GM18505 (cell line): ENCODE data around the gene STAT5A.
"Not testable (repeated sequence)": the region's sequence is repeated elsewhere in the genome, so short reads cannot be mapped to it uniquely, and the experiment has no call there.

Experiments
- ATAC-seq: cut with Tn5 transposase; IDR thresholded peaks from one replicate; pipeline ENCODE4 v1.9.1; 2021; ENCODE audit not compliant: unreplicated experiment
- POLR2A ChIP-seq: IDR thresholded peaks from 4 replicates; pipeline ENCODE4 v1.6.1; 2011; ENCODE audit warnings: borderline replicate concordance; ENCODE audit not compliant: insufficient read depth, insufficient read length; ENCODE audit errors: extremely low read depth

The STAT5A gene

GRCh38 chr17:42252597-42253550 lies 35.4 kb upstream of the STAT5A start:
- no peak for ATAC-seq
- no peak for TF ChIP-seq POLR2A

GRCh38 chr17:42253578-42253977 lies 34.7 kb upstream of the STAT5A start:
- no peak for ATAC-seq
- no peak for TF ChIP-seq POLR2A

GRCh38 chr17:42255445-42255844 lies 32.9 kb upstream of the STAT5A start:
- TF ChIP-seq POLR2A, result no peak
- no peak for ATAC-seq

- ATAC-seq, result no peak
- TF ChIP-seq POLR2A, result no peak
These were observed 28.0 kb upstream of the STAT5A start for GRCh38 chr17:42260318-42260717.

- not testable (repeated sequence) for ATAC-seq
These were observed 23.9 kb upstream of the STAT5A start for GRCh38 chr17:42264366-42264765.

- TF ChIP-seq POLR2A, result no peak
- ATAC-seq, result no peak
These were observed 21.8 kb upstream of the STAT5A start for GRCh38 chr17:42266462-42266861.

GRCh38 chr17:42266918-42267766 lies 21.2 kb upstream of the STAT5A start:
- no peak for ATAC-seq
- no peak for TF ChIP-seq POLR2A

- no peak for TF ChIP-seq POLR2A
- no peak for ATAC-seq
These were observed 20.1 kb upstream of the STAT5A start for GRCh38 chr17:42268236-42268635.

GRCh38 chr17:42270170-42270535 lies 18.1 kb upstream of the STAT5A start:
- no peak for ATAC-seq
- no peak for TF ChIP-seq POLR2A

- no peak for ATAC-seq
- no peak for TF ChIP-seq POLR2A
These were observed 17.7 kb upstream of the STAT5A start for GRCh38 chr17:42270596-42270995.

- TF ChIP-seq POLR2A, result no peak
- ATAC-seq, result no peak
These were observed 17.1 kb upstream of the STAT5A start for GRCh38 chr17:42271006-42271778.

- ATAC-seq, result no peak
These were observed 16.6 kb upstream of the STAT5A start for GRCh38 chr17:42271779-42272035.

GRCh38 chr17:42272162-42272907 lies 16.0 kb upstream of the STAT5A start:
- no peak for ATAC-seq

More at GRCh38 chr17:42271779-42272035, 16.6 kb upstream of the STAT5A start:
- no peak for TF ChIP-seq POLR2A

More at GRCh38 chr17:42272162-42272907, 16.0 kb upstream of the STAT5A start:
- no peak for TF ChIP-seq POLR2A
